Tibial artery (tissue), 4 donors: ENCODE measurements around the gene EZH2.

ENCODE experiments used
- DNase-seq, 2 donors: peaks; one replicate each; pipeline ENCODE4 v3.0.0-alpha.2; 2019
- H3K27ac ChIP-seq, 2 donors: fragments of 200-600 bp; sonication (generic) in 1 of 2; 1 replicate in 1 of 2; 2 replicates in 1 of 2; pipeline ENCODE4 v1.5.1; 2018 to 2019; ENCODE audit warnings: mild to moderate bottlenecking in 1 of 2
- H3K27me3 ChIP-seq, 2 donors: fragments of 200-600 bp; sonication (generic) in 1 of 2; one replicate each; pipeline versions ENCODE4 v1.5.1 to v1.6.0; 2016 to 2019
- H3K36me3 ChIP-seq, 3 donors: fragments of 200-600 bp; sonication (generic) in 2 of 3; one replicate each; pipeline ENCODE4 v1.5.1; 2016 to 2019; ENCODE audit warnings: mild to moderate bottlenecking in 2 of 3
- H3K4me1 ChIP-seq, 4 donors: fragments of 200-600 bp; sonication (generic) in 2 of 4; 1 replicate in 3 of 4; 2 replicates in 1 of 4; pipeline ENCODE4 v1.5.1; 2016 to 2019
- H3K4me3 ChIP-seq, 2 donors: fragments of 200-600 bp; sonication (generic) in 1 of 2; 1 replicate in 1 of 2; 2 replicates in 1 of 2; pipeline ENCODE4 v1.5.1; 2018 to 2019; ENCODE audit warnings: mild to moderate bottlenecking in 2 of 2
- H3K9me3 ChIP-seq, 3 donors: fragments of 200-600 bp; sonication (generic) in 1 of 3; one replicate each; pipeline ENCODE4 v1.5.1; 2016 to 2019
- intact Hi-C: fragments of 100-400 bp; cut with DNase I; formaldehyde crosslinking; loops from one replicate; pipeline ENCODE4 v1.15.0; 2023; ENCODE audit warnings: low total_unique reads
- TF ChIP-seq, protein P1 (sequence below), 2 experiments: fragments of 200-600 bp in 1 of 2; fragments of 450-650 bp in 1 of 2; IDR thresholded peaks; one replicate each; pipeline ENCODE4 v1.5.1; 2017 to 2019; ENCODE audit warnings: antibody characterized with exemption in 2 of 2, mild to moderate bottlenecking in 1 of 2, moderate library complexity in 1 of 2

EZH2 gene

DNA sequence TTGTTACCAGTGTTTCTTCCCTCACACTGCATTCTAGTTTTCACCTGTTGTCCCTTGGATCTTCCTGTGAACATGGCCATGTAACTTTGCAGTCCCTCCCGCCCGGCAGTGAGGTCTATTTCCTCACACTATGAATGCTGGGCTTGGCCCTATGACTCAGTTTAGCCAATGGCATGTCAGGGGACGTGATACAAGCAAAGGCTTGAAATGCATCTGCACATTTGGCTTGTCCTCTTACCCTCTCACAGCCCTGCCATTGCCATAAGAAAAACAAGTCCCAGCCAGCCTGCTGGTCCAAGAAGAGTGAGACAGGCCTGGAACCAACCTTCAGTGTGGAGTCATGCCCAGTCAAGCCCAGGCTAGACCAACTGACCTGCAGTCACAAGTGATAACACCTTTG lies 17.1 kb upstream of the EZH2 start:
- intact Hi-C loops = no loop called here
- Histone ChIP-seq H3K27me3 (peaks cover 0 to 3% of the 10 kb centered on the region in 2 donors), H3K4me1 (no peaks in the 10 kb centered on the region), H3K27ac (no peak overlapping the region), H3K36me3 (no peaks in the 10 kb centered on the region), H3K9me3 (no peaks in the 10 kb centered on the region), H3K4me3 (no peak overlapping the region)
- DNase-seq = no peak
- TF ChIP-seq, protein P1, sequence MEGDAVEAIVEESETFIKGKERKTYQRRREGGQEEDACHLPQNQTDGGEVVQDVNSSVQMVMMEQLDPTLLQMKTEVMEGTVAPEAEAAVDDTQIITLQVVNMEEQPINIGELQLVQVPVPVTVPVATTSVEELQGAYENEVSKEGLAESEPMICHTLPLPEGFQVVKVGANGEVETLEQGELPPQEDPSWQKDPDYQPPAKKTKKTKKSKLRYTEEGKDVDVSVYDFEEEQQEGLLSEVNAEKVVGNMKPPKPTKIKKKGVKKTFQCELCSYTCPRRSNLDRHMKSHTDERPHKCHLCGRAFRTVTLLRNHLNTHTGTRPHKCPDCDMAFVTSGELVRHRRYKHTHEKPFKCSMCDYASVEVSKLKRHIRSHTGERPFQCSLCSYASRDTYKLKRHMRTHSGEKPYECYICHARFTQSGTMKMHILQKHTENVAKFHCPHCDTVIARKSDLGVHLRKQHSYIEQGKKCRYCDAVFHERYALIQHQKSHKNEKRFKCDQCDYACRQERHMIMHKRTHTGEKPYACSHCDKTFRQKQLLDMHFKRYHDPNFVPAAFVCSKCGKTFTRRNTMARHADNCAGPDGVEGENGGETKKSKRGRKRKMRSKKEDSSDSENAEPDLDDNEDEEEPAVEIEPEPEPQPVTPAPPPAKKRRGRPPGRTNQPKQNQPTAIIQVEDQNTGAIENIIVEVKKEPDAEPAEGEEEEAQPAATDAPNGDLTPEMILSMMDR (IDR thresholded peaks at IDR 0.05) = no peak

- Histone ChIP-seq H3K4me1 (no peaks in the 10 kb centered on the region), H3K9me3 (no peaks in the 10 kb centered on the region), H3K27ac (no peak overlapping the region), H3K36me3 (no peaks in the 10 kb centered on the region), H3K27me3 (peaks cover 0 to 3% of the 10 kb centered on the region in 2 donors), H3K4me3 (no peak overlapping the region)
- intact Hi-C loops = no loop called here
- no peak for DNase-seq
- TF ChIP-seq, protein P1 (IDR thresholded peaks at IDR 0.05) = no peak
These were observed 14.9 kb upstream of the EZH2 start for GRCh38 chr7:148898845-148899484.

DNA sequence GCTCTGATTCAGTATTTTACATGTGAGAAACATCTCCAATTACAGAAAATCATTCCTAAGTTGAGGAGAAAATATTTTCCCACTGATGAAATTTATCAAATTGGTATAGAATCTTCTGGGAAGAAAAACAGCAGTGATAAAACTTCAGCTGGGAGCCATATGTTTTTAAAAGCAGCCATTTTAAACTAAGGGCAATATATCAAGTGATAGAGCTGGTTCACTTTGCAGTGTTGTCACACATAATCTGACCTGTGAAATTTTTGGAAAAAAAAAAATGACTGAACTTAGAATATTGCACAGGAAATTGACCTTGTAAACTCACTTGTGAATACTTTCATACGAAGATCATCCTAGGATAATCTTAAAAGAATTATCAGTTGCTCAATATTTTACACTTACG lies 10.5 kb upstream of the EZH2 start:
- Histone ChIP-seq H3K27ac (no peak overlapping the region), H3K36me3 (no peaks in the 10 kb centered on the region), H3K4me1 (no peaks in the 10 kb centered on the region), H3K4me3 (no peak overlapping the region), H3K9me3 (no peaks in the 10 kb centered on the region), H3K27me3 (peaks cover 0 to 3% of the 10 kb centered on the region in 2 donors)
- TF ChIP-seq, protein P1 (IDR thresholded peaks at IDR 0.05) = no peak
- intact Hi-C loops = no loop called here
- no peak for DNase-seq

GRCh38 chr7:148893071-148893470 lies 9.0 kb upstream of the EZH2 start:
- peaks cover 0 to 3% of the 10 kb centered on the region in 2 donors for H3K27me3 ChIP-seq
- no peaks in the 10 kb centered on the region for H3K9me3 ChIP-seq
- H3K4me3 ChIP-seq = no peak overlapping the region
- TF ChIP-seq, protein P1 (IDR thresholded peaks at IDR 0.05) = no peak
- no peak overlapping the region for H3K27ac ChIP-seq
- no peaks in the 10 kb centered on the region for H3K36me3 ChIP-seq
- intact Hi-C loops = no loop called here
- no peaks in the 10 kb centered on the region for H3K4me1 ChIP-seq
- DNase-seq = no peak

GRCh38 chr7:148888300-148888699 lies 4.2 kb upstream of the EZH2 start:
- peaks cover 0 to 6% (median 2%) of the 10 kb centered on the region in 4 donors for H3K4me1 ChIP-seq
- no peaks in the 10 kb centered on the region for H3K9me3 ChIP-seq
- TF ChIP-seq, protein P1 (IDR thresholded peaks at IDR 0.05) = no peak
- no peaks in the 10 kb centered on the region for H3K27me3 ChIP-seq
- no peaks in the 10 kb centered on the region for H3K36me3 ChIP-seq
- H3K27ac ChIP-seq = no peak overlapping the region
- H3K4me3 ChIP-seq = no peak overlapping the region
- intact Hi-C loops = loop anchor here (5.0 kb wide), 1 partner anchor 191 kb away; the partner anchor contains the start of gene CUL1
- no peak for DNase-seq
